ENCODE results near the gene SNX1. TPM values are rescaled to one million over a fixed set of nuclear protein-coding genes. Genes with fewer than 3 reads are reported as not detected.

Gene SNX1
- total and polyA plus RNA-seq, 2 of the 8 experiments (the other 6 are each of a cell fraction or from before 2014, with no cell fraction given), result 27.9 to 59.8 TPM

- Histone ChIP-seq H3K9ac (replicated peaks in 1 of 4; ENCODE audit: extremely low read depth in 1 of 4, low read depth in 3 of 4, low read length in 3 of 4) (no peak overlapping the region), H3K14ac (ENCODE audit: insufficient read length) (no peak overlapping the region), H3K4me1 (replicated peaks in 1 of 4; ENCODE audit: control insufficient read depth in 3 of 4, insufficient read depth in 4 of 4, low read length in 3 of 4) (no peaks in the 10 kb centered on the region), H3K4me3 (ENCODE audit: extremely low read depth in 1 of 4, insufficient read depth in 2 of 4, low read depth in 3 of 4, low read length in 4 of 4) (no peak overlapping the region), H2AK5ac (ENCODE audit: low read depth, low read length) (no peak overlapping the region), H3K23me2 (ENCODE audit: low read depth, low read length) (no peaks in the 10 kb centered on the region), H4K20me1 (replicated peaks in 1 of 2; ENCODE audit: control insufficient read depth in 1 of 2, insufficient read depth in 2 of 2, low read length in 2 of 2) (no peaks in the 10 kb centered on the region), H4K91ac (replicated peaks; ENCODE audit: insufficient read length, low read length) (no peak overlapping the region), H3K23ac (ENCODE audit: insufficient read length) (no peak overlapping the region), H2BK15ac (ENCODE audit: low read length) (no peak overlapping the region), H2BK5ac (ENCODE audit: low read depth, low read length) (no peak overlapping the region), H3K79me2 (ENCODE audit: control insufficient read depth in 1 of 2, insufficient read depth in 2 of 2, low read length in 2 of 2) (no peaks in the 10 kb centered on the region), H3K27me3 (replicated peaks in 1 of 4; ENCODE audit: control insufficient read depth in 3 of 4, extremely low read depth in 1 of 4, insufficient read depth in 3 of 4, low read length in 3 of 4) (no peaks in the 10 kb centered on the region), H3K27ac (ENCODE audit: low read depth, low read length) (no peak overlapping the region), H3K79me1 (ENCODE audit: low read depth, low read length) (no peaks in the 10 kb centered on the region), H4K8ac (ENCODE audit: extremely low read depth, insufficient read depth, low read length) (no peak overlapping the region), H3K56ac (replicated peaks; ENCODE audit: insufficient read length, low read depth, low read length) (no peak overlapping the region), H2BK20ac (ENCODE audit: low read length) (no peak overlapping the region), H4K5ac (ENCODE audit: insufficient read length, low read depth, low read length) (no peak overlapping the region), H2AFZ (ENCODE audit: low read length) (no peak overlapping the region), H3K4ac (replicated peaks; ENCODE audit: insufficient read length, low read depth, low read length) (no peak overlapping the region), H2BK12ac (ENCODE audit: low read depth, low read length) (no peak overlapping the region), H3K18ac (ENCODE audit: extremely low read depth, low read length) (no peak overlapping the region), H3K4me2 (ENCODE audit: insufficient read depth in 1 of 2, low read depth in 2 of 2, low read length in 2 of 2) (no peak overlapping the region), H3K9me3 (ENCODE audit: insufficient read depth in 2 of 2, low read depth in 1 of 2, low read length in 1 of 2) (peaks cover 0 to 7% of the 10 kb centered on the region in 2 experiments; a peak in 1 of 4 replicates), H2BK120ac (replicated peaks; ENCODE audit: low read depth, low read length) (no peak overlapping the region), H3K36me3 (ENCODE audit: control insufficient read depth in 2 of 4, insufficient read depth in 4 of 4, low read length in 3 of 4) (no peaks in the 10 kb centered on the region)
- DNase-seq (ENCODE audit: low read depth in 1 of 2, low spot score in 2 of 2) (no peak), FAIRE-seq (no peak)
- 87% methylated on average over 14 of the region's 29 CpGs; no CpG with 5 or more reads in 1 of the 2 experiments for WGBS, 2 experiments (ENCODE audit: extremely low coverage in 1 of 2, insufficient coverage in 1 of 2, insufficient read length in 1 of 2, insufficient replicate concordance in 2 of 2, low coverage in 1 of 2, low lambda C conversion rate in 2 of 2, missing lambda C conversion rate in 1 of 2)
- CTCF ChIA-PET (ENCODE audit: partially characterized antibody), result interaction anchor here (1.2 to 1.9 kb wide), 3 partner anchors 9 to 308 kb away, joined by 3 to 8 read pairs (median 5); no protein-coding TSS in a partner anchor
- POLR2A ChIA-PET (ENCODE audit: partially characterized antibody), result interaction anchor here (1.3 kb wide), 1 partner anchor 33 kb away, joined by 3 read pairs; the partner anchor contains the start of gene CIAO2A
- TF ChIP-seq POLR2AphosphoS5 (IDR thresholded peaks at IDR 0.05; ENCODE audit: low read depth, low read length) (no peak), TAF1 (IDR thresholded peaks at IDR 0.05; ENCODE audit: low read depth, low read length) (no peak), SIRT6 (IDR thresholded peaks at IDR 0.05; ENCODE audit: low read length) (no peak), SIN3A (conservative IDR thresholded peaks at IDR 0.05 in 1 of 2, IDR thresholded peaks at IDR 0.05 in 1 of 2; ENCODE audit: low read depth in 1 of 2, low read length in 2 of 2) (no peak), TAF7 (optimal IDR thresholded peaks at IDR 0.05; ENCODE audit: borderline replicate concordance, low read depth, low read length) (no peak), YY1 (IDR thresholded peaks at IDR 0.05; ENCODE audit: low read depth, low read length) (no peak), RAD21 (IDR thresholded peaks at IDR 0.05 in 1 of 2, conservative IDR thresholded peaks at IDR 0.05 in 1 of 2; ENCODE audit: low read depth in 2 of 2, low read length in 2 of 2) (no peak), NANOG (IDR thresholded peaks at IDR 0.05; ENCODE audit: insufficient read depth, low read depth, low read length, poor library complexity, severe bottlenecking) (no peak), SIX5 (IDR thresholded peaks at IDR 0.05; ENCODE audit: low read depth, low read length) (no peak), CREB1 (IDR thresholded peaks at IDR 0.05) (no peak), NRF1 (IDR thresholded peaks at IDR 0.05; ENCODE audit: low read depth, low read length) (no peak), KDM1A (IDR thresholded peaks at IDR 0.05; ENCODE audit: borderline replicate concordance, low read length) (no peak), HDAC6 (IDR thresholded peaks at IDR 0.05; ENCODE audit: low read depth, low read length) (no peak), BACH1 (IDR thresholded peaks at IDR 0.05; ENCODE audit: low read length) (no peak), EZH2 (IDR thresholded peaks at IDR 0.05; ENCODE audit: low read depth, low read length, severe bottlenecking) (no peak)
Measured at GRCh38 chr15:64060716-64061115, 35.1 kb upstream of the SNX1 start.

Data from H1 (cell line).